ENCODE measurements around the gene ZNF648.
"Not testable (repeated sequence)": the region's sequence is repeated elsewhere in the genome, so short reads cannot be mapped to it uniquely, and the experiment has no call there.

ZNF648 gene

DNA sequence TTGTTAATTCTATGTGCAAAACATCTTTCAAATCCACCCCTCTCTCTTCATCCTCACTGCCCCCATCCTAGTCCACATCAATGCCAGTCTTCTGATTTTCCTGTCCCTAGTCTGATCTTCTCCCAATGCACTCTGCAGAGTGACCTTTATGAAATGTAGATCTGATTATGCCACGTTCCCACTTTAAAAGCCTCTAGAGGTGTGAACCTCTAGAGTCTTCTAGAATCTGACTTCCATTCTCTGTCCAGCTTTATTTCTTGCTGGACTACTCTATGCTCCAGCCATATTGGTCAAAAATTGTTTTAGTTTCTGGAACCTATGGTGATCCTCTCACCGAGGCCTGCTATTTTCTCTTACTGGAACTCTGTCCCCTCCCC, 32.5 kb downstream of the ZNF648 start:
- no peak for DNase-seq (ENCODE audit: low spot score)

- DNase-seq (ENCODE audit: low spot score), result no peak
Measured at GRCh38 chr1:182015360-182015759, 46.2 kb downstream of the ZNF648 start.

GRCh38 chr1:182010800-182011370, 50.6 kb downstream of the ZNF648 start:
- DNase-seq (ENCODE audit: low spot score), result not testable (repeated sequence)

GRCh38 chr1:182005398-182005797, 56.1 kb downstream of the ZNF648 start:
- not testable (repeated sequence) for DNase-seq (ENCODE audit: low spot score)

DNA sequence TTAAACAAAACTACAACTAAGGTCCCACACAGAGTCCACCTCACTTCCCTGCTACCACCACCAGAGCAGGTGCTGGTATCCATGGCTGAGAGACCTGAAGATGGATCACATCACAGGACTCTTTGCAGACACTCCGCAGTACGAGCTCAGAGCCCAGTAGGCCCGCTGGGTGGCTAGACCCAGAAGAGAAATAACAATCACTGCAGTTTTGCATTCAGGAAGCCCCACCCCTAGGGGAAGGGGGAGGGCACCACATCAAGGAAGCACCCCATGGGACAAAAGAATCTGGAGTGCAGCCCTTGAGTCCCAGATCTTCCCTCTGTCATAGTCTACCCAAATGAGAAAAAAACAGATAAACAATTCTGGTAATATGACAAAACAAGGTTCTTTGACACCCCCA, 56.9 kb downstream of the ZNF648 start:
- no peak for DNase-seq (ENCODE audit: low spot score)

All from left forelimb (tissue), 1 donor.